Fibroblast of lung (primary cell): ENCODE measurements around the gene SREBF2.

Experiments used
- CTCF ChIP-seq, 2 donors: IDR thresholded peaks in 1 of 2; conservative IDR thresholded peaks in 1 of 2; 1 replicate in 1 of 2; 2 replicates in 1 of 2; pipeline ENCODE4 v1.5.1; 2011 to 2012; ENCODE audit warnings: low read length in 2 of 2, control low read depth in 1 of 2, inconsistent platforms in 1 of 2, low read depth in 1 of 2, mild to moderate bottlenecking in 1 of 2
- EZH2 ChIP-seq: IDR thresholded peaks from 2 replicates; pipeline ENCODE4 v1.5.1; 2012; ENCODE audit warnings: low read length, control low read depth, mild to moderate bottlenecking; ENCODE audit errors: missing control alignments

GRCh38 chr22:41888627-41889200 lies 55.8 kb downstream of the SREBF2 start:
- TF ChIP-seq EZH2: no peak
- no peak for TF ChIP-seq CTCF (conservative IDR thresholded peaks at IDR 0.05 in 1 of 2, IDR thresholded peaks at IDR 0.05 in 1 of 2; ENCODE audit: low read depth in 1 of 2, low read length in 2 of 2)
